KOPT-K1 (cell line): ENCODE data around the gene AKR1B1.

Source experiments
- H3K27ac ChIP-seq: fragments of 200-600 bp; sonication (generic); 2 replicates; pipeline ENCODE4 v1.5.1; 2016; ENCODE audit warnings: antibody characterized with exemption, mild to moderate bottlenecking, low read depth, low read length; ENCODE audit not compliant: poor library complexity, severe bottlenecking
- H3K36me3 ChIP-seq: fragments of 200-600 bp; sonication (generic); 2 replicates; pipeline ENCODE4 v1.5.1; 2017; ENCODE audit warnings: antibody characterized with exemption, mild to moderate bottlenecking, low read length, moderate library complexity; ENCODE audit not compliant: insufficient read depth
- H3K9me3 ChIP-seq: fragments of 200-600 bp; sonication (generic); 2 replicates; pipeline ENCODE4 v1.5.1; 2017; ENCODE audit warnings: antibody characterized with exemption, low read length, mild to moderate bottlenecking; ENCODE audit not compliant: insufficient read depth, poor library complexity, severe bottlenecking

The AKR1B1 gene

DNA sequence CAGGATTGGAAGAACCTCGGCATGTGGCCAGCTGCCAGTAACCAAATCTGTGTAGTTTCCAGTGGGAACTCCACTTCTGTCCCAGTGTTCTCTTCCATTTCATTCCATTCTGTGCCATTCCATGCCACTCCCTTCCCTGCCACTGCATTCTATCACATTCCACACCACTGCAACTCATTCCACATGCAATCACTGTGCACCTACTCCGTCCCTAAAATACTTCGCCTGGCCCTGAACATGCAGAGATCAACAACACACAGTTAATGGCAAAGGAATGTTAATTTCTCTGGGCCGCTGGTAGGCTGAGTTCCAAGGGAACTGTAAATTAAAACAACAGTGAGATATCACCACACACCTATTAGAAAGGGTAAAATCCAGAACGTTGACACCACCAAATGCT lies 64.8 kb downstream of the AKR1B1 start:
- Histone ChIP-seq H3K36me3 (no peaks in the 10 kb centered on the region), H3K9me3 (no peaks in the 10 kb centered on the region), H3K27ac (no peak overlapping the region)
